GM10266 (cell line): ENCODE measurements around the gene SRSF8.
"Not testable (repeated sequence)": the region's sequence is repeated elsewhere in the genome, so short reads cannot be mapped to it uniquely, and the experiment has no call there.

Experiments
- DNase-seq: peaks from one replicate; pipeline ENCODE4 v3.0.0; 2012; ENCODE audit errors: extremely low spot score
- TF ChIP-seq, protein P1 (sequence below): IDR thresholded peaks from 2 replicates; pipeline ENCODE4 v1.5.1; 2012; ENCODE audit warnings: mild to moderate bottlenecking, low read depth; ENCODE audit not compliant: control insufficient read depth, insufficient read depth; ENCODE audit errors: missing control alignments

The SRSF8 gene

DNA sequence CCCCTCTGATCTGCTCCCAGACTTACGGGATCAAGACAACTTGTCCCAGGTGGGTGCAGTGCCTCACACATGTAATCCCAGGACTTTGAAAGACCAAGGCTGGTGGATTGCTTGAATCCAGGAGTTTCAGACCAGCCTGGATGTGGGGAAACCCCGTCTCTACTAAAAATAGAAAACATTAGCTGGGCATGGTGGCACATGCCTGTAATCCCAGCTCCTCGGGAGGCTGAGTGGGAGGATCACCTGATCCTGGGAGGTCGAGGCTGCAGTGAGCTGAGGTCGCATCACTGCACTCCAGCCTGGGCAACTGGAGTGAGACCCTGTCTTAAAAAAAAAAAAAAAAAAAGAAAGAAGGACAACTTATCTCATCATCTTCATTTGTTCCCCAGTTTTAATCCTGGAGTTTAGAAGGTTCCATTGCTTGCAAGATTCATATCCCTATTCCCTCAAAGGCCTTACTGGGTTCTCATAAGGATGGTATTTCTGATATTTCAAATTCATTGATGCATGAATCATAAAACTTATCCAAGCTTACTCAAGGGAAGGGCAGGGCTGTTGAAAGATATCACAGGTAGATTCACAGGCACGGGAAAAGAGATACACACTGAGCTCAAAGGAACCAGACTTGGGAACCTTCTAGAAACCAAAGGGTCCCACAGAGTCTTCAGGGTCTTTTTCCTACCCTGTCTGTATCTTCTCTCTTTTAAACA is 37.6 kb downstream of the SRSF8 start:
- TF ChIP-seq, protein P1, sequence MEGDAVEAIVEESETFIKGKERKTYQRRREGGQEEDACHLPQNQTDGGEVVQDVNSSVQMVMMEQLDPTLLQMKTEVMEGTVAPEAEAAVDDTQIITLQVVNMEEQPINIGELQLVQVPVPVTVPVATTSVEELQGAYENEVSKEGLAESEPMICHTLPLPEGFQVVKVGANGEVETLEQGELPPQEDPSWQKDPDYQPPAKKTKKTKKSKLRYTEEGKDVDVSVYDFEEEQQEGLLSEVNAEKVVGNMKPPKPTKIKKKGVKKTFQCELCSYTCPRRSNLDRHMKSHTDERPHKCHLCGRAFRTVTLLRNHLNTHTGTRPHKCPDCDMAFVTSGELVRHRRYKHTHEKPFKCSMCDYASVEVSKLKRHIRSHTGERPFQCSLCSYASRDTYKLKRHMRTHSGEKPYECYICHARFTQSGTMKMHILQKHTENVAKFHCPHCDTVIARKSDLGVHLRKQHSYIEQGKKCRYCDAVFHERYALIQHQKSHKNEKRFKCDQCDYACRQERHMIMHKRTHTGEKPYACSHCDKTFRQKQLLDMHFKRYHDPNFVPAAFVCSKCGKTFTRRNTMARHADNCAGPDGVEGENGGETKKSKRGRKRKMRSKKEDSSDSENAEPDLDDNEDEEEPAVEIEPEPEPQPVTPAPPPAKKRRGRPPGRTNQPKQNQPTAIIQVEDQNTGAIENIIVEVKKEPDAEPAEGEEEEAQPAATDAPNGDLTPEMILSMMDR: no peak
- no peak for DNase-seq

DNA sequence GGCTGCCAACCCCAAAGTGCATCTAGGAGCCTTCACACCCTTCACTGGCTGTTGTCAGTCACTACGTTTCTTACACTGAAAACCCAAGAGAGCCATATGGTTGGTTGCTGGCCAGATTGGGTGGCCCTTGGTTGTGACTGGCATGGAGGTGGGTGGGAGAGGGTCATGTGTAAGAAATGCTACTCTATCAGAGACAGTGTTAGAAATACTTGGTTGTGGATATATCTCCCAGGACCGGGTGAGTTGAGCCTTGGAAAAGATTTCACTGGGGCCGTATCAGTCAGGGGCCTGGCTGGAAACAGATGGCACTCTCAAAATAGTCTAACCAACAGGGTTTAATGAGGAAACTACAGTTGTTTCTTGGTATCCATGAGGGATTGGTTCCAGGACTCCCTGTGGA is 38.1 kb downstream of the SRSF8 start:
- DNase-seq: no peak
- TF ChIP-seq, protein P1: no peak

DNA sequence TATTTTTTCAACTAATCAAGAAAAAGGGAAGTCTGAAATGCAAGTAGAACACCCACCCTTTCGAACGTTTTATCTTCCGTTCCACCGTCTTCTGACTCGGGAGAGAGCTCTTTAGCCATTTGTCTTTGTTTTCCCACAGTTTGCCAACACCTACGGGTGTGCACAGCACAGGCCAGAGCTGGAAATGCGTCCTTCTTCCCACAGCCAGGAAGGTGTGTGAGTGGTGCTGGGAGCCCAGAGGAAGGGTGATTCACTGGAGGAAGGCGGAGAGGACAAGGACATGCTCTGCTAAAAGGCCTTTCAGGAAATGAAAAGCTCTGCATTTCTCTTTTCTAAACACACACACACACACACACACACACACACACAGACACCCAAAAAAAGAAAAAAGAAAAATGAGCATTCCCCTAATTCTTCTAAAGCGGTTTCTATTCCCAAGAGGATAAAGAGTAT is 41.5 kb downstream of the SRSF8 start:
- TF ChIP-seq, protein P1: no peak
- no peak for DNase-seq

DNA sequence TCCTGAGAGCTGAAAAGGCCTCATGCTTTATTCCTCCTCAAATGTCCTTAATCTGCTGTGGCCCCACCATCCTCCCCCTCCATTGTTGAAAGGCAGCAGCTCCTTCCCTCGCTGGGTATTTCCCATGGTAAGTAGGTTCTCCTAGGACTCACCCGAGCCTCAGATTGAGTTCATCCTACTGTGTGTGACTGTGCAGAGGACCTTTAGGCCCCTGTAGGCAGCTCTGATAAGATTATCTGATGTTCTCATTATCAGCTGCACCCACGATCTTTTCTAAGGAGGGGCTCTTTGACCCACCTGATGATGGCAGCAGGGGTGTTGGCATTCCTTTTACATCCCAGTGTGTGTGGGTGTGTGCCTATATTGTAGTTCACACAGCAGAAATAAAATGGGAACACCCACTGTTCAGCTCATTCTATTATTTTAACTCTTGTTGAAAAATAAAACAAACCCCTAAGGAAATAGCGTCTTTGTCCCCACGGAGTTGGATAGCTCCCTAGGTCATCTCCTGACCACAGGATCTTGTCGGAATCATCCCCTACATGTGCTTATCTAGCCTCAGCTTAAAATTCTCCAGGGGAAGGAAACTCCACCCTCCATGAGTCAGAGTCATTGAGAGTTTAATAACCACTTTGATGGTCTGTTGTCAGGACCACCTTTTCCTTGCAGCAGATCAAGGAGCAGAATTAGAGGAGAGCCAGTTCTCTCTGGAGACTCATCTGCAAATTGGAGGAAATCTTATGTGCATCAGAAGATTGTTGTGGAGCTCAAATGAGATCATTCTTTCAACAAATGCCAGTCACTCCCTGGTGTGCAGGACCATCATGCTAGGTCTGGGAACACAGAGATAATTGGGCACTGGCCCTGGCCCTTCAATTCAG is 42.2 kb downstream of the SRSF8 start:
- TF ChIP-seq, protein P1: no peak
- no peak for DNase-seq

DNA sequence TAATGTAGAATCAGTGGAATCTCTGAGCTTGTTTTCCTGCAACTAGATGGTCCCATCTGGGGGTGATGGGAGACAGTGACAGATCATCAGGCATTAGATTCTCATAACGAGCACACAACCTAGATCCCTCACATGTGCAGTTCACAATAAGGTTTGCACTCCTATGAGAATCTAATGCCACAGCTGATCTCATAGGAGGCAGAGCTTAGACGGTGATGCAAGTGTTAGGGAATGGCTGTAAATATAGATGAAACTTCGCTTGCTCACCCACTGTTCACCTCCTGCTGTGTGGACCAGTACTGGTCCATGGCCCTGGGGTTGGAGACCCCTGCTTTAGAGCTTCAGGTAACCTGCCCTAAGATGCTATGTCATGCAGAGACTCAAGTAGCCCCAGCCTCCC is 44.8 kb downstream of the SRSF8 start:
- not testable (repeated sequence) for DNase-seq

DNA sequence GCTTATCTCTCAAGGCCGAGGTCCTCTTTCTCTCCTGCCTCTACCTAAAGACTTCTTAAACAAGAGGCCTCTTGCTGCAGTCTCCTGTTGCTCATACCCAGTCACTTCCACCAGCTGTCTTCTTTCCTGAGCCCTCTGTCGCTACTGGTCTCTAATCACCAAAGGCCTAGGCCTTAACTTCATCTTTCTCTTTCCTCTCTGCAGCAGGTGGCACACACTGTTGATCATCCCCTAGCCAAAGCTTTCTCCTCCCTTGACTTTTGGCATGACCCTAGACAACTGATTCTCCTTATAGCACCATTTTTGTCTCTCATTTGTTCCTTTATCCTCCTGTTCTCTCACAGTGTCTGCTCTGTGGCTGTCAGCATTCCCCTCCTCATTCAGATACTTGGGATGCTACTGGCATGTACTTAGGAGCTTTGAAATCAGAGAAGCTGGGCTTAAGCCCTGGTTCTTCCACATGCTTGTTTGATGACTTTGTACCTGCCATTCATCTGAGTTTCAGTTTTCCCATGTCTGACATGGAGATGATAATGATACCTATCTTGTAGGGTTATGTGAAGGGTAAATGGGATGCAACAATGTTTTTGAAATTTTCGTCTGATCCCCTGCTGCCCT is 45.3 kb downstream of the SRSF8 start:
- TF ChIP-seq, protein P1: no peak
- no peak for DNase-seq

DNA sequence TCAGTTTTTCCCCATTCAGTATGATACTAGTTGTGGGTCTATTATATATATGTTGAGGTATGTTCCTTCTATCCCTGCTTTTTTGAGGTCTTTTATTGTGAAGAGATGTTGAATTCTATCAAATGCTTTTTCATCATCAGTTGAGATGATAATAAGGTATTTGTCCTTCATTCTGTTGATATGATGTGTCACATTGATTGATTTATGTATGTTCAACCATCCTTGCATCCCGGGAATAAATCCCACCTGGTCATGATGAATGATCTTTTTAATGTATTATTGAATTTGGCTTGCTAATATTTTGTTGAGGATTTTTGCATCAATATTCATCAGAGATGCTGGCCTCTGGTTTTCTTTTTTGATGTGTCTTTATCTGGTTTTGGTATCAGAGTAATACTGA is 48.9 kb downstream of the SRSF8 start:
- DNase-seq: no peak
- TF ChIP-seq, protein P1: no peak
